MM.1S (cell line): ENCODE data around the gene ODF2.

Experiments
- EZH2 ChIP-seq: fragments of 300-600 bp; sonication (generic); optimal IDR thresholded peaks from 2 replicates; pipeline ENCODE3; 2017; ENCODE audit warnings: low read depth, mild to moderate bottlenecking, antibody characterized with exemption, low read length, mixed read lengths
- TF ChIP-seq, protein P1 (sequence below): fragments of 300-600 bp; sonication (generic); IDR thresholded peaks from 2 replicates; pipeline ENCODE4 v1.5.1; 2016; ENCODE audit warnings: antibody characterized with exemption, low read length, mixed read lengths

DNA sequence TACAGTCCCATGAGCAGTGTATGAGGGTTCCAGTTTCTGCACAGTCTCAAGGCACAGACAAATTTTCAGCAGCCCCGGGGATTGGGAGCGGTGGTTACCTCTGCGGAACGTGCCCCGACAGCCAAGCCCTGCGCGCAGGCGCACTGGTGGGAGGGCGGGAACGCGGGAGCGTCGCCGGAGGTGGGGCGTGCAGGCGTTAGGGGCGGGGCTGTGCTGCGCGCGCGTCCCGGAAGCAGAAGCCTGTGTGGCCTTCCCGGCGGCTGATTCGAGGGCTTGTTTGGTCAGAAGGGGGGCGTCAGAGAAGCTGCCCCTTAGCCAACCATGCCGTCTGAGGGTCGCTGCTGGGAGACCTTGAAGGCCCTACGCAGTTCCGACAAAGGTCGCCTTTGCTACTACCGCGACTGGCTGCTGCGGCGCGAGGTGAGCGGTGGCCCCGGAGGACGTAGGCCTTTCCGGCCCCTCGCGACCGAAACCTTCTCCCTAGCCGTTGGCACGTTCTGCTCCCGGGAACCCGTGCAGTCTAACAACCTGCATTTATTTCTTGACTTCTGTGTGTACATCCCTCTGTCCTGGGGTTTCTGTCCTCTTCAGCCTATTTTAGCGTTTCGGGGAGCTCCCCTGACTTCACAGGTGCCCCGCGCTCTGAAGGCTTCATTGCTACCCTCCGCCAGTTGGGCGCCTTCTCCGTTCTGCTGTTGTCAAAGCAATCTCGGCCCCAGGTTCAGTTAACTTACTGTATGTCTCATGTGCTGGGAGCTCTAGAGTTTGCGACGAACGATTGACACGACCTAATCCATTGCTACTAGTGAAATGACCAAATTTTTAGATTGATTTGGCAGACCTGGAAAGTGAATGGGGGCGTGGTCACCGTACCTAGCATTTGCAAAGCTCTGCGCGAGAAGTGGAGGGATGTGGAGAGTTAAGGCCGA lies 48.9 kb downstream of the ODF2 start, which contains the start of gene GLE1:
- TF ChIP-seq, protein P1, sequence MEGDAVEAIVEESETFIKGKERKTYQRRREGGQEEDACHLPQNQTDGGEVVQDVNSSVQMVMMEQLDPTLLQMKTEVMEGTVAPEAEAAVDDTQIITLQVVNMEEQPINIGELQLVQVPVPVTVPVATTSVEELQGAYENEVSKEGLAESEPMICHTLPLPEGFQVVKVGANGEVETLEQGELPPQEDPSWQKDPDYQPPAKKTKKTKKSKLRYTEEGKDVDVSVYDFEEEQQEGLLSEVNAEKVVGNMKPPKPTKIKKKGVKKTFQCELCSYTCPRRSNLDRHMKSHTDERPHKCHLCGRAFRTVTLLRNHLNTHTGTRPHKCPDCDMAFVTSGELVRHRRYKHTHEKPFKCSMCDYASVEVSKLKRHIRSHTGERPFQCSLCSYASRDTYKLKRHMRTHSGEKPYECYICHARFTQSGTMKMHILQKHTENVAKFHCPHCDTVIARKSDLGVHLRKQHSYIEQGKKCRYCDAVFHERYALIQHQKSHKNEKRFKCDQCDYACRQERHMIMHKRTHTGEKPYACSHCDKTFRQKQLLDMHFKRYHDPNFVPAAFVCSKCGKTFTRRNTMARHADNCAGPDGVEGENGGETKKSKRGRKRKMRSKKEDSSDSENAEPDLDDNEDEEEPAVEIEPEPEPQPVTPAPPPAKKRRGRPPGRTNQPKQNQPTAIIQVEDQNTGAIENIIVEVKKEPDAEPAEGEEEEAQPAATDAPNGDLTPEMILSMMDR, result 0 out of 2 replicates have a peak, but pooled peaks have one; percentile 5
- no peak for TF ChIP-seq EZH2
